RWPE2 (cell line): ENCODE measurements around the gene PPDPF.
A peak's percentile ranks its signal among the peaks of the same experiment; 100 is the strongest.

Experiments
- ATAC-seq: fragments of 200-7000 bp; cut with Tn5 transposase; 3 replicates; pipeline ENCODE4 v1.9.1; 2021; ENCODE audit warnings: low read depth
- DNase-seq: peaks from one replicate; pipeline ENCODE4 v3.0.0-alpha.2; 2020; ENCODE audit warnings: low spot score
- H3K27ac ChIP-seq: fragments of 450-650 bp; 2 replicates; pipeline ENCODE4 v1.5.1; 2017; ENCODE audit warnings: mild to moderate bottlenecking; ENCODE audit not compliant: poor library complexity, severe bottlenecking
- H3K27me3 ChIP-seq: fragments of 250-450 bp; sonication (Bioruptor Pico); 2 replicates; pipeline ENCODE4 v1.5.1; 2021; ENCODE audit warnings: mild to moderate bottlenecking, moderate library complexity; ENCODE audit not compliant: insufficient read depth, poor library complexity, severe bottlenecking
- H3K36me3 ChIP-seq: fragments of 250-450 bp; sonication (Bioruptor Pico); 2 replicates; pipeline ENCODE4 v1.5.1; 2020; ENCODE audit warnings: low read depth, mild to moderate bottlenecking, moderate library complexity
- H3K4me1 ChIP-seq: fragments of 250-450 bp; sonication (Bioruptor Pico); 2 replicates; pipeline ENCODE4 v1.5.1; 2021; ENCODE audit warnings: mild to moderate bottlenecking, moderate library complexity; ENCODE audit not compliant: insufficient read depth, poor library complexity, severe bottlenecking
- H3K4me3 ChIP-seq: fragments of 250-450 bp; sonication (Bioruptor Pico); 2 replicates; pipeline ENCODE4 v1.5.1; 2021; ENCODE audit warnings: mild to moderate bottlenecking, moderate library complexity; ENCODE audit not compliant: severe bottlenecking
- H3K9me3 ChIP-seq: fragments of 250-450 bp; sonication (Bioruptor Pico); 2 replicates; pipeline ENCODE4 v1.5.1; 2021; ENCODE audit warnings: mild to moderate bottlenecking, moderate library complexity; ENCODE audit not compliant: severe bottlenecking
- TF ChIP-seq, protein P1 (sequence below): fragments of 450-650 bp; IDR thresholded peaks from one replicate; pipeline ENCODE4 v1.5.1; 2017; ENCODE audit warnings: mild to moderate bottlenecking, moderate library complexity; ENCODE audit not compliant: poor library complexity, severe bottlenecking

The PPDPF gene

DNA sequence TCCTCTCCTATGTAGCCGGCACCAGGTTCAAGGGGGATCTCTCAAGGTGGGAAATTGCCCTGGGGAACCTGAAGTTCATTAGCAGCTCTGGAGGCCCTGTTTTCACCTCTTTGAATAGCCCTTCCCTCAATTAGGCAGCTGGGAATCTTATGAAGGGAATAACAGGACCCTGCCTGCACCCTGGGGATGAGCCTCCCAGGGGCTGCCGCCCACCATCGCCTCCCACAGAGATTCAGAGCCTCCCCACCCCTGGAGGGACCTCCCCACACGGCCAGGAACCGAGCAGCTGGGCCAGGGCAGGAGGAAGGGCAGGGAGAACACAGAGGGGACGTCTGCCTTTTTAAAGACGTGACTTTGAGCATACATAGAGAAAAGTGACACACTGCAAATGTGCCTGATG lies 17.0 kb upstream of the PPDPF start:
- H3K9me3 ChIP-seq = no peaks in the 10 kb centered on the region
- H3K4me1 ChIP-seq = no peaks in the 10 kb centered on the region
- H3K27me3 ChIP-seq = peaks cover 14% of the 10 kb centered on the region
- no peak overlapping the region for H3K27ac ChIP-seq
- DNase-seq = no peak
- ATAC-seq = no peak
- H3K4me3 ChIP-seq = no peak overlapping the region
- no peaks in the 10 kb centered on the region for H3K36me3 ChIP-seq
- TF ChIP-seq, protein P1, sequence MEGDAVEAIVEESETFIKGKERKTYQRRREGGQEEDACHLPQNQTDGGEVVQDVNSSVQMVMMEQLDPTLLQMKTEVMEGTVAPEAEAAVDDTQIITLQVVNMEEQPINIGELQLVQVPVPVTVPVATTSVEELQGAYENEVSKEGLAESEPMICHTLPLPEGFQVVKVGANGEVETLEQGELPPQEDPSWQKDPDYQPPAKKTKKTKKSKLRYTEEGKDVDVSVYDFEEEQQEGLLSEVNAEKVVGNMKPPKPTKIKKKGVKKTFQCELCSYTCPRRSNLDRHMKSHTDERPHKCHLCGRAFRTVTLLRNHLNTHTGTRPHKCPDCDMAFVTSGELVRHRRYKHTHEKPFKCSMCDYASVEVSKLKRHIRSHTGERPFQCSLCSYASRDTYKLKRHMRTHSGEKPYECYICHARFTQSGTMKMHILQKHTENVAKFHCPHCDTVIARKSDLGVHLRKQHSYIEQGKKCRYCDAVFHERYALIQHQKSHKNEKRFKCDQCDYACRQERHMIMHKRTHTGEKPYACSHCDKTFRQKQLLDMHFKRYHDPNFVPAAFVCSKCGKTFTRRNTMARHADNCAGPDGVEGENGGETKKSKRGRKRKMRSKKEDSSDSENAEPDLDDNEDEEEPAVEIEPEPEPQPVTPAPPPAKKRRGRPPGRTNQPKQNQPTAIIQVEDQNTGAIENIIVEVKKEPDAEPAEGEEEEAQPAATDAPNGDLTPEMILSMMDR = no peak

DNA sequence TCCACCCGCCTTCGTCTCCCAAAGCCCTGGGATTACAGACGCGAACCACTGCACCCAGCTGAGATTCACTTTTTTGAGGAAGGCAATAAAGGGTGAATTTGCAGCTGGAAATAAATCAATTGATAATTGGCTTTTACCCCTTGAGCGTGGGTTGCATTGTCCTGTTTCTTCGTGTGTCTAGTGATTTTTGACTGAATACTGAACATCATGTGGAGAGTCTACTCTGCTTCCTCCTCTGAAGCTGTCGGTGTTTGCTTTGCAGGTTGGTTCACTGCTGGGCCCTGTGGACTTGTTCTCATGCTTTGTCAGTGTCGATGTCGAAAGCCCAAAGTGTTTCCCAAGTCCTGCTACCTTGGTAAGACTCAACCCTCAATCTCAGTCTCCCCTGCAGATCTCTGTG lies 15.9 kb upstream of the PPDPF start:
- Histone ChIP-seq H3K27me3 (peaks cover 12% of the 10 kb centered on the region), H3K4me3 (no peak overlapping the region), H3K4me1 (no peaks in the 10 kb centered on the region), H3K36me3 (no peaks in the 10 kb centered on the region), H3K9me3 (no peaks in the 10 kb centered on the region), H3K27ac (no peak overlapping the region)
- ATAC-seq (no peak), DNase-seq (no peak)
- TF ChIP-seq, protein P1 = no peak

DNA sequence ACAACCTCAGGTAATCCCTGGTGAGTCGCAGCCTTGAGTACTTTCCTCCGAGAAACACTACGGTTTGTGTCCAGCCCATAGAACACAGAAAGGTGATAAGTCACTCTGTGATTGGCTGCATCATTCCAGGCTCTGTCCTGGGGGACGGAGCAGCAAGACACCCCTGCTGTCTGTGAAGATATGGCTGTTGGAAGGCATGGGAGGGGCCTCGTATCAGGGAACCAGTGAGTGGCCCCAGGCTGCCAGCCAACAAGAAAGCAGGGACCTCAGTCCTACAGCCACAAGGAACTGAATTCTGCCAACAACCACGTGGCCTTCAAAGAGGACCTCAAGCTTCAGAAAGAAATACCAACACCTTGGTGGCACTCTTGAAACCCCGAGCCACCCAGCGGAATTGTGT lies 15.3 kb upstream of the PPDPF start:
- no peak for ATAC-seq
- no peak overlapping the region for H3K27ac ChIP-seq
- DNase-seq = no peak
- TF ChIP-seq, protein P1 = no peak
- H3K4me3 ChIP-seq = no peak overlapping the region
- H3K9me3 ChIP-seq = no peaks in the 10 kb centered on the region
- no peaks in the 10 kb centered on the region for H3K4me1 ChIP-seq
- H3K36me3 ChIP-seq = no peaks in the 10 kb centered on the region
- H3K27me3 ChIP-seq = peaks cover 6% of the 10 kb centered on the region

DNA sequence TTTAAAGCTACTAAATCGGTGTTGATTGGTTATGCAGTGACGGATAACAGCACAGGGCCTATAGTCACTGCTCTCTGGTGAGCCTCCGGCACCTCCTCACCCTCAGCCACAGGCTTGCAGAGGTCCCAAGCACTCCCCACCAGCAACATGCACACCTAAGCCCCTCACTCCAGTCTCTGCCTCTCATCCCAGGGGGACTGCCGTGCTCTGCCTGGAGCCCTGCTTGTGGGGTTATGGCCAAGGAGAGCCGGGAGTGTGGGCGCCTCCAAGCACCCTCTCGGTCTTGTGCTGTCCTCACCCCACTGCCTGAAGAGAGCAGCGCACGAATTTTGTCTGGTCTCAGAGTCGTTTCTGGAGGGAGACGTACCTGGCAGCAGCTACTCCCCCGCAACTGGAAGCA lies 14.8 kb upstream of the PPDPF start:
- Histone ChIP-seq H3K4me1 (no peaks in the 10 kb centered on the region), H3K27ac (no peak overlapping the region), H3K4me3 (no peak overlapping the region), H3K36me3 (no peaks in the 10 kb centered on the region), H3K27me3 (peaks cover 6% of the 10 kb centered on the region), H3K9me3 (no peaks in the 10 kb centered on the region)
- ATAC-seq (no peak), DNase-seq (peak; percentile 73)
- TF ChIP-seq, protein P1 = no peak

DNA sequence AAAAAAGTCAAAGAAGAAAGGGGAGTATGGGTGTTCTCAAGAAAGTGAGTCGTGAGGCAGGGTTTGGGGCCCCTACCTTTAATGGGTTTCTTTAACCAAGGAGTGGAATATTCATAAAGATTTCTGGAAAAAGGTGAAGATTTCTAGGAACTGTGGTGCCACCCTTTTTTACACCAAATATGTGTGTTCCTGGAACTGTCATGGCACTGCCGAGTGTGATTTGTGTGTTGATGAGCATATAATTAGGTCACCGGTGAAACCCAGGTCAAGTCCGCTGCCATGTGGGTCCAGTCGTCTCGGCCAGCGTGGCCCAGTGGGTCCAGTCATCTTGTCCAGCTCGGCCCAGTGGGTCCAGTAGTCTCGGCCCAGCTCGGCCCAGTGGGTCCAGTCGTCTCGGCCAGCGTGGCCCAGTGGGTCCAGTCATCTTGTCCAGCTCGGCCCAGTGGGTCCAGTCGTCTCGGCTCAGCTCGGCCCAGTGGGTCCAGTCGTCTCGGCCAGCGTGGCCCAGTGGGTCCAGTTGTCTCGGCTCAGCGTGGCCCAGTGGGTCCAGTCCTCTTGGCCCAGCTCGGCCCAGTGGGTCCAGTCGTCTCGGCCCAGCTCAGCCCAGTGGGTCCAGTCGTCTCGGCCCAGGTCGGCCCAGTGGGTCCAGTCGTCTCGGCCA lies 13.4 kb upstream of the PPDPF start:
- Histone ChIP-seq H3K9me3 (no peaks in the 10 kb centered on the region), H3K4me3 (no peak overlapping the region), H3K27me3 (peaks cover 6% of the 10 kb centered on the region), H3K27ac (no peak overlapping the region), H3K36me3 (no peaks in the 10 kb centered on the region), H3K4me1 (no peaks in the 10 kb centered on the region)
- TF ChIP-seq, protein P1 = no peak
- ATAC-seq (no peak), DNase-seq (peak; percentile 78)
